NCI-H2029 treated with DMSO at 0.1 percent for 48 hours (cell line): ENCODE data around the gene MBOAT2.
A peak's percentile ranks its signal among the peaks of the same experiment; 100 is the strongest.

Source experiments
- DNase-seq: peaks from one replicate; lab custom pipeline; 2025; lab: John Stamatoyannopoulos, UW

Gene MBOAT2

GRCh38 chr2:8821276-8822217, 181.9 kb downstream of the MBOAT2 start:
- no peak for DNase-seq

GRCh38 chr2:8819948-8820347, 183.5 kb downstream of the MBOAT2 start:
- DNase-seq = no peak

GRCh38 chr2:8819194-8819593, 184.3 kb downstream of the MBOAT2 start:
- no peak for DNase-seq

- no peak for DNase-seq
Measured at GRCh38 chr2:8817221-8817620, 186.3 kb downstream of the MBOAT2 start.

GRCh38 chr2:8806885-8807704, 196.4 kb downstream of the MBOAT2 start:
- no peak for DNase-seq

GRCh38 chr2:8805278-8806210, 197.9 kb downstream of the MBOAT2 start:
- peak; percentile 42 for DNase-seq

- peak; percentile 79 for DNase-seq
Measured at GRCh38 chr2:8803658-8804379, 199.7 kb downstream of the MBOAT2 start.

GRCh38 chr2:8802741-8803140, 200.7 kb downstream of the MBOAT2 start:
- DNase-seq = no peak
